HCT116 (cell line): Measurements from ENCODE around the gene ERBB4. TPM values are rescaled to one million over a fixed set of nuclear protein-coding genes. Genes with fewer than 3 reads are reported as not detected.

Experiments used
- ATAC-seq: fragments of 200-7000 bp; cut with Tn5 transposase; 2 replicates; pipeline ENCODE4 v1.9.1; 2020; ENCODE audit warnings: mild to moderate bottlenecking, moderate library complexity
- BruUV-seq: library from RNA; stranded (reverse); fragments of 400-500 nt; replicated peaks from 2 replicates; lab custom pipeline; 2021; lab: Mats Ljungman, UMichigan
- CTCF ChIA-PET: fragments of 300-600 bp; sonication (Branson Sonifier 250); formaldehyde crosslinking; loops from one replicate; lab custom pipeline; 2021; ENCODE audit warnings: antibody characterized with exemption; lab: Charles Lee
- POLR2A ChIA-PET: fragments of 300-600, 350-600 bp; sonication (Branson Sonifier 250); formaldehyde crosslinking; loops from one replicate; lab custom pipeline; 2021; ENCODE audit warnings: antibody characterized with exemption; lab: Charles Lee
- RAD21 ChIA-PET, 2 experiments: fragments of 300-600 bp; sonication (Branson Sonifier 250); formaldehyde crosslinking; loops; one replicate each; lab custom pipeline; 2023; ENCODE audit warnings: low total read pairs in 2 of 2; ENCODE audit not compliant: uncharacterized antibody in 2 of 2, unreplicated experiment in 2 of 2, low non-redundant PET in 1 of 2; lab: Charles Lee
- DNase-seq: peaks from one replicate; pipeline ENCODE4 v3.0.0-alpha.2; 2010; ENCODE audit warnings: low read depth, low spot score
- H2AFZ ChIP-seq: fragments of 200-600 bp; shearing (Covaris generic), sonication (generic); 2 replicates; pipeline ENCODE4 v1.6.1; 2017; ENCODE audit warnings: low read depth, mixed run types, mixed read lengths, antibody characterized with exemption, low read length; ENCODE audit not compliant: poor library complexity, severe bottlenecking
- H3K27ac ChIP-seq: 2 replicates; pipeline ENCODE4 v1.5.1; 2012; ENCODE audit warnings: low read depth, low read length
- H3K27me3 ChIP-seq: fragments of 200-600 bp; sonication (generic); 2 replicates; pipeline ENCODE4 v1.6.1; 2016; ENCODE audit warnings: mixed run types, low read length, mixed read lengths; ENCODE audit not compliant: insufficient read depth
- H3K36me3 ChIP-seq, 2 experiments: fragments of 200-500 bp in 1 of 2; fragments of 200-600 bp in 1 of 2; sonication (Bioruptor generic) in 1 of 2; sonication (generic) in 1 of 2; 2 replicates each; pipeline versions ENCODE4 v1.5.1 to v1.6.1; 2014 to 2016; ENCODE audit warnings: low read length in 2 of 2, inconsistent platforms in 1 of 2, mixed read lengths in 1 of 2, mixed run types in 1 of 2; ENCODE audit not compliant: insufficient read depth in 2 of 2, control insufficient read depth in 1 of 2
- H3K4me1 ChIP-seq, 2 experiments: fragments of 200-600 bp in 1 of 2; sonication (generic) in 1 of 2; 2 replicates each; pipeline versions ENCODE4 v1.5.1 to v1.6.1; 2012 to 2017; ENCODE audit warnings: low read length in 2 of 2, inconsistent platforms in 1 of 2, mild to moderate bottlenecking in 1 of 2, mixed read lengths in 1 of 2, mixed run types in 1 of 2, moderate library complexity in 1 of 2; ENCODE audit not compliant: insufficient read depth in 2 of 2, control insufficient read depth in 1 of 2
- H3K4me2 ChIP-seq: fragments of 200-600 bp; sonication (generic); 2 replicates; pipeline ENCODE4 v1.6.1; 2017; ENCODE audit warnings: mixed run types, low read length, mixed read lengths
- H3K4me3 ChIP-seq, 2 experiments: fragments of 200-600 bp in 1 of 2; sonication (generic) in 1 of 2; replicated peaks in 1 of 2; 2 replicates each; pipeline ENCODE4 v1.5.1; 2011 to 2016; ENCODE audit warnings: low read length in 2 of 2, control low read depth in 1 of 2, low read depth in 1 of 2, mild to moderate bottlenecking in 1 of 2, mixed read lengths in 1 of 2, mixed run types in 1 of 2
- H3K79me2 ChIP-seq: fragments of 200-600 bp; sonication (generic); 2 replicates; pipeline ENCODE4 v1.6.1; 2017; ENCODE audit warnings: mild to moderate bottlenecking, mixed run types, low read length, moderate library complexity, mixed read lengths; ENCODE audit not compliant: insufficient read depth
- H3K9ac ChIP-seq: fragments of 200-600 bp; sonication (generic); 2 replicates; pipeline ENCODE4 v1.6.1; 2016; ENCODE audit warnings: low read length, mixed read lengths
- H3K9me2 ChIP-seq: fragments of 200-600 bp; sonication (generic), shearing (Covaris generic); 2 replicates; pipeline ENCODE4 v1.6.1; 2017; ENCODE audit warnings: mixed run types, mild to moderate bottlenecking, moderate library complexity; ENCODE audit not compliant: insufficient read depth
- H3K9me3 ChIP-seq, 2 experiments: fragments of 200-500 bp in 1 of 2; fragments of 200-600 bp in 1 of 2; sonication (Bioruptor generic) in 1 of 2; sonication (generic) in 1 of 2; 2 replicates each; pipeline ENCODE4 v1.6.1; 2014 to 2017; ENCODE audit warnings: low read length in 2 of 2, mixed read lengths in 2 of 2, inconsistent platforms in 1 of 2, low read depth in 1 of 2, mild to moderate bottlenecking in 1 of 2, mixed run types in 1 of 2, moderate library complexity in 1 of 2; ENCODE audit not compliant: control insufficient read depth in 1 of 2, insufficient read depth in 1 of 2
- H4K20me1 ChIP-seq: fragments of 200-600 bp; sonication (generic), shearing (Covaris generic); 2 replicates; pipeline ENCODE4 v1.6.1; 2017; ENCODE audit warnings: mixed run types, mild to moderate bottlenecking, moderate library complexity; ENCODE audit not compliant: insufficient read depth
- CTCF ChIP-seq, 3 experiments: fragments of 200-600 bp in 1 of 3; sonication (generic) in 1 of 3; IDR thresholded peaks in 2 of 3; conservative IDR thresholded peaks in 1 of 3; 2 replicates each; pipeline ENCODE4 v1.5.1; 2012 to 2017; ENCODE audit warnings: low read depth in 2 of 3, low read length in 2 of 3, antibody characterized with exemption in 1 of 3, borderline replicate concordance in 1 of 3, control low read depth in 1 of 3, mild to moderate bottlenecking in 1 of 3, mixed read lengths in 1 of 3, mixed run types in 1 of 3, moderate library complexity in 1 of 3; ENCODE audit not compliant: insufficient read depth in 1 of 3
- EZH2 ChIP-seq: fragments of 200-600 bp; sonication (generic); IDR thresholded peaks from 2 replicates; pipeline ENCODE4 v1.6.1; 2017; ENCODE audit warnings: antibody characterized with exemption, mixed run types
- POLR2A ChIP-seq: IDR thresholded peaks from 2 replicates; pipeline ENCODE4 v1.7.0; 2011; ENCODE audit warnings: borderline replicate concordance; ENCODE audit not compliant: insufficient read depth, insufficient read length; ENCODE audit errors: extremely low read depth
- POLR2AphosphoS5 ChIP-seq: IDR thresholded peaks from 2 replicates; pipeline ENCODE4 v1.6.1; 2011; ENCODE audit warnings: mild to moderate bottlenecking, low read depth, low read length, moderate library complexity
- YY1 ChIP-seq: IDR thresholded peaks from 2 replicates; pipeline ENCODE4 v1.6.1; 2011; ENCODE audit warnings: low read length, low read depth, moderate library complexity, mild to moderate bottlenecking; ENCODE audit not compliant: insufficient replicate concordance; ENCODE audit errors: extremely low read depth
- ZNF274 ChIP-seq: fragments of 200-500 bp; sonication (Bioruptor generic); IDR thresholded peaks from 2 replicates; pipeline ENCODE4 v1.6.1; 2014; ENCODE audit warnings: mild to moderate bottlenecking, low read depth, low read length, inconsistent platforms
- intact Hi-C: fragments of 100-400 bp; cut with micrococcal nuclease; formaldehyde crosslinking; loops from 2 replicates; pipeline ENCODE4 v1.10.0; 2022
- total RNA-seq: library from RNA; stranded (reverse); gene quantifications from one replicate; pipeline ENCODE4 v1.2.1, GENCODE V29; 2021; ENCODE audit not compliant: unreplicated experiment

Gene ERBB4
- total RNA-seq, 1 experiment from 2014 or later: 0.10 TPM

GRCh38 chr2:211426240-211426639 lies 1112.4 kb downstream of the ERBB4 start (continued):
- TF ChIP-seq ZNF274: no peak
- TF ChIP-seq YY1: no peak
- no peak for TF ChIP-seq POLR2AphosphoS5
- no peak for TF ChIP-seq POLR2A
- no peak for TF ChIP-seq EZH2

GRCh38 chr2:211423018-211423417 lies 1115.6 kb downstream of the ERBB4 start:
- H3K4me3 ChIP-seq: no peak overlapping the region
- H3K27ac ChIP-seq: no peak overlapping the region
- ChIA-PET POLR2A (no interaction called here), CTCF (interaction anchor here (2.2 kb wide), 1 partner anchor 32 kb away, joined by 7 read pairs; no protein-coding TSS in a partner anchor), RAD21 (no interaction called here)
- ATAC-seq: no peak
- no peak for TF ChIP-seq CTCF (IDR thresholded peaks at IDR 0.05 in 2 of 3, conservative IDR thresholded peaks at IDR 0.05 in 1 of 3; ENCODE audit: borderline replicate concordance in 1 of 3, insufficient read depth in 1 of 3, low read depth in 2 of 3, low read length in 2 of 3)
- no peaks in the 10 kb centered on the region for H4K20me1 ChIP-seq
- H3K79me2 ChIP-seq: no peaks in the 10 kb centered on the region
- H3K4me2 ChIP-seq: no peak overlapping the region
- intact Hi-C loops: no loop called here
- H3K9me2 ChIP-seq: no peaks in the 10 kb centered on the region
- no peak overlapping the region for H3K9ac ChIP-seq
- H3K36me3 ChIP-seq: no peaks in the 10 kb centered on the region
- no peaks in the 10 kb centered on the region for H3K27me3 ChIP-seq
- BruUV-seq: no TSS peak
- no peak overlapping the region for H2AFZ ChIP-seq
- no peaks in the 10 kb centered on the region for H3K4me1 ChIP-seq
- no peaks in the 10 kb centered on the region for H3K9me3 ChIP-seq
- DNase-seq: no peak
